ENCODE data around the gene AFDN. TPM values are rescaled to one million over a fixed set of nuclear protein-coding genes. Genes with fewer than 3 reads are reported as not detected.

Gene AFDN
- total and polyA plus RNA-seq, 2 of the 8 experiments (the other 6 are each of a cell fraction or from before 2014, with no cell fraction given), result 53.4 to 192 TPM

- TF ChIP-seq CHD7 (IDR thresholded peaks at IDR 0.05; ENCODE audit: insufficient replicate concordance, low read length), result no peak
- TF ChIP-seq E2F6 (IDR thresholded peaks at IDR 0.05), result no peak
- no peak for TF ChIP-seq CHD2 (IDR thresholded peaks at IDR 0.05; ENCODE audit: low read length)
- TF ChIP-seq KDM1A (IDR thresholded peaks at IDR 0.05; ENCODE audit: borderline replicate concordance, low read length), result no peak
- TF ChIP-seq EGR1 (IDR thresholded peaks at IDR 0.05; ENCODE audit: borderline replicate concordance, low read depth, low read length), result no peak
- TF ChIP-seq ZNF274 (IDR thresholded peaks at IDR 0.05; ENCODE audit: borderline replicate concordance, extremely low read depth, low read length), result no peak
- no peak for TF ChIP-seq CEBPB (IDR thresholded peaks at IDR 0.05; ENCODE audit: low read depth, low read length)
- no peak for TF ChIP-seq EZH2 (IDR thresholded peaks at IDR 0.05; ENCODE audit: low read depth, low read length, severe bottlenecking)
- no peak for TF ChIP-seq BRCA1 (IDR thresholded peaks at IDR 0.05; ENCODE audit: low read depth, low read length)
These were observed 163.6 kb downstream of the AFDN start (continued) for GRCh38 chr6:167990016-167990945.

All from H1 (cell line).